Activated naive CD8-positive, alpha-beta T cell (primary cell): ENCODE measurements around the gene ZNF574.

Source experiments
- H3K27ac Mint-ChIP-seq: one replicate; pipeline ENCODE4 v1.8.0; 2021; ENCODE audit warnings: mixed read lengths
- H3K27me3 Mint-ChIP-seq: one replicate; pipeline ENCODE4 v1.8.0; 2021; ENCODE audit warnings: mixed read lengths
- H3K36me3 Mint-ChIP-seq: one replicate; pipeline ENCODE4 v1.8.0; 2021; ENCODE audit warnings: mixed read lengths
- H3K4me1 Mint-ChIP-seq: one replicate; pipeline ENCODE4 v1.8.0; 2021; ENCODE audit warnings: low read depth, mixed read lengths
- H3K4me3 Mint-ChIP-seq: one replicate; pipeline ENCODE4 v1.8.0; 2021; ENCODE audit warnings: mild to moderate bottlenecking, mixed read lengths
- H3K9me3 Mint-ChIP-seq: one replicate; pipeline ENCODE4 v1.8.0; 2021; ENCODE audit warnings: low read depth, mixed read lengths

Gene ZNF574

DNA sequence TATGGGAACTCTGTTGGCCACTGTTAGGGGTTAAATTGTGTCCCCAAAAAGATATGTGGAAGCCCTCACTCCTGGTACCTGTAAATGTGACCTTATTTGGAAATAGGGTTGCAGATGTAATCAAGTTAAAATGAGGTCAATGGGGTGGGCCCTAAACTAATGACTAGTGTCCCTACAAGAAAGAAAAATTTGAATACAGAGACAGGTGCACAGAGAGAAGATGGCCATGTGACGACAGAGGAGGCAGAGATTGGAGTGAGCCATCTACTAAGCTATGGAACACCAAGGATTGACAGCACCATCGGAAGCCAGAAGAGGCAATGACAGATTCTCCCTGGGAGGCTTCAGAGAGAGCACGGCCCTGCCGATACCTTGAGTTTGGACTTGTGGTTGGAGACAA is 39.7 kb downstream of the ZNF574 start:
- H3K27ac Mint-ChIP-seq, result peak overlapping the region; percentile 41
- H3K27me3 Mint-ChIP-seq, result no peaks in the 10 kb centered on the region
- peaks cover 51% of the 10 kb centered on the region for H3K4me1 Mint-ChIP-seq
- H3K9me3 Mint-ChIP-seq, result no peaks in the 10 kb centered on the region
- peaks cover 9% of the 10 kb centered on the region for H3K36me3 Mint-ChIP-seq
- H3K4me3 Mint-ChIP-seq, result no peak overlapping the region

DNA sequence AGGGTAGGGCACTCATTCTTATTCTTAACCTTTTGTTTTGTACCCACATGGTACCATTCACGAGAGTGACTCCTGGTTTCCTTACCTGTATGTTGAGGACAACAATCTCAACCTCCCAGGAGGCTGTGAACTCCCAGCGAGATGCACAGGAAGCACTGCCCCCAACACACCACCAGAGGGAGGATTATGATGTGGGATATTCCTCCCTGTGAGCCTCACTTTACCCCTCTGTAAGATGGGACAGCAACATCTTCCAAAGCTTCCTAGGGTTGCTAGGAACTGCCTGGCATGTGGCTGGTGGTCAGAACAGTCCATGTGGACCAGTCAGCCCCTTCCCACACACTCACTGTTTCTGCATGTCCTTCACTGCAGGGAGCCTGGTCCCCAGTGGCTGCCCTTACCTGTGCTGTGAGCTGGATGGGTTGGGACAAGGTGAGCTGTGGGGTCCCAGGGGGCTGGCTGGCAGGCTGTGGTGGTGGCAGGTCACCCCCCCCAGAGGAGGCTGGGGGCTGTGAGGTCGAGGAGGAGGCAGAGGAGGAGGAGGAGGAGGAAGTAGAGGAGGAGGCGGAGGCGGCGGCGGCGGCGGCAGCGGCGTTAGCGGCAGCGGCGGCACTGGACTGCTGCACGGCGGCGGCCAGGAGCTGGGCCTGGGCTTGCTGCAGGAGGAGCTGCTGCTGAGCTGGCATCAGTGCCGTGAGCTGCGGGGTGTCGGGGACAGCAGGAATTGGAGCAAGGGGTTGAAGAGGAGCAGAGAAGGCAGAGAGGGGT is 40.5 kb downstream of the ZNF574 start:
- Mint-ChIP-seq H3K27me3 (no peaks in the 10 kb centered on the region), H3K27ac (no peak overlapping the region), H3K36me3 (peaks cover 11% of the 10 kb centered on the region), H3K4me1 (peaks cover 52% of the 10 kb centered on the region), H3K4me3 (no peak overlapping the region), H3K9me3 (no peaks in the 10 kb centered on the region)

DNA sequence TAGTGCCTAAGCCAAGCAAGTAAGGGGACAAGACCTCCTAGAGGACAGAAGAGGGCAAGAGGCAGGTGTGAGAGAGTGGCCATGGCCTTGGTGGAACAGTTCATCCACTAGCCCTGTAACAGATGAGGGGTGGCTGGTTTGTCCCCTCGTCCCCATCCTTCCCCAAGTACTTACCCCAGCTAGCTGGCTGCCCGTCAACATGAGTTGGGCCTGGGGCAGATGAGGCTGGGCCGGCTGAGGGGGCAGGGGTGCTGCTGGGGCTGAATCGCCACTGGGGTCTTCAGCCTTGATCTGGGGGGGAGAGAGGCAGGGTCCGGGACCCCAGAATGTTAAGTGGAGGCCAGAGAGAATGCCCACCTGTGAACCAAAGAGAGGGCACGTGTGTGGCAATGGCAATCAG is 41.1 kb downstream of the ZNF574 start:
- Mint-ChIP-seq H3K9me3 (no peaks in the 10 kb centered on the region), H3K27me3 (no peaks in the 10 kb centered on the region), H3K36me3 (peaks cover 11% of the 10 kb centered on the region), H3K4me1 (peaks cover 54% of the 10 kb centered on the region), H3K27ac (no peak overlapping the region), H3K4me3 (no peak overlapping the region)

DNA sequence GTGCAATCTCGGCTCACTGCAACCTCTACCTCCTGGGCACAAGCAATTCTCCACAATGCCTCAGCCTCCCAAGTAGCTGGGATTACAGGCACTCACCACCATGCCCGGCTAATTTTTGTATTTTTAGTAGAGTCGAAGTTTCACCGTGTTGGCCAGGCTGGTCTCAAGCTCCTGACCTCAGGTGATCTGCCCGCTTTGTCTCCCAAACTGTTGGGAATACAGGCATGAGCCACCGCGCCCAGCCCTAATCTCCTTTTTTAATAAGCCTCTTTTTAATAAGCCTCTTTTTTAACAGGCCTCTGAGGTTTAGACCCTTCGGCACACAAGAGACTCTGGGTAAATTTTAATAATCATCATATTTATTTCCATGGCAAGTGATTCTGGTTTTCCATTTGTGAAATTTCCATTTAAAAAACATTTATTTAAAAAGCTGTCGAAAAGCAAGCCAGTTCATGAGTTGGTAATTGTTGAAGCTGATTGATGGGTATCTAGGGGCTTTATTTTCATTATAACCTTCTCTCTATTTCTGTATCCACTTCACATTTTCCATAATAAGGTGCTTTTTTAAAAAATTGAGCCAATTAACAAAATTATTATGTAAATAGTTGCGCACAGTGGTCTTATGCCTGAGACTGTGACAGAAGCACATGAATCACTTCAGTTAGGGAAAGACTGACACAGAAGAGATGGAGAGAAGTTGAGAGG is 44.5 kb downstream of the ZNF574 start:
- peak overlapping the region; percentile 94 for H3K4me3 Mint-ChIP-seq
- peaks cover 14% of the 10 kb centered on the region for H3K36me3 Mint-ChIP-seq
- H3K27me3 Mint-ChIP-seq, result no peaks in the 10 kb centered on the region
- peak overlapping the region; percentile 97 for H3K27ac Mint-ChIP-seq
- peaks cover 62% of the 10 kb centered on the region for H3K4me1 Mint-ChIP-seq
- no peaks in the 10 kb centered on the region for H3K9me3 Mint-ChIP-seq

DNA sequence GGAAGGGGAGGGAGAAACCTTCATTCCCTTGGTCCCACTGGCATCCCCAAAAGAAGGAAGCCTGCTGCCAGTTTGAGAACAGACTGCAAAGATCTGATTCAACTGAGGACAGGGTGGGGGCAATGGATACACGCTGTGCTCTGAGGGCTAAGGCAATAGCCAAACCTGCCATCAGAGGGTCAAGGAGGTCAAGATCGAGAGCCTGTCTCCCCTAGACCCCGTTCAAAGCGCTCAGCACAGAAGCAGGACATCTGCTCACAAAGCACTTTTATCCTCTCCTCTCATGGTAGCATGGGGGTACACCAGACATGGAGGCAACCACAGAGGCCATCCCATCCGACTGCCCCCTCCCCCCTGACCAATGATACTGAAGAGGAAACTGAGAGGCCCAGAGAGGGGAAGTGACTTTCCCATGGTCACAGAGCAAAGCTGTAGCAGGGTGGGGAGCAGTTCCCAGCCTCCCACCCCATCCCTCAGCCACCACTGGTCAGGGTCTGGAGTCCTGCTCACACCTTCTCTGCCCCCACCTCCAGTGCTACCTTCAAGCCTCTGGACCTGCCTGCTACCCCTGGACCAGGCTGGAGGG is 45.2 kb downstream of the ZNF574 start:
- peaks cover 11% of the 10 kb centered on the region for H3K36me3 Mint-ChIP-seq
- H3K9me3 Mint-ChIP-seq, result no peaks in the 10 kb centered on the region
- H3K4me1 Mint-ChIP-seq, result peaks cover 63% of the 10 kb centered on the region
- H3K4me3 Mint-ChIP-seq, result peak overlapping the region; percentile 94
- H3K27ac Mint-ChIP-seq, result peak overlapping the region; percentile 97
- H3K27me3 Mint-ChIP-seq, result no peaks in the 10 kb centered on the region

DNA sequence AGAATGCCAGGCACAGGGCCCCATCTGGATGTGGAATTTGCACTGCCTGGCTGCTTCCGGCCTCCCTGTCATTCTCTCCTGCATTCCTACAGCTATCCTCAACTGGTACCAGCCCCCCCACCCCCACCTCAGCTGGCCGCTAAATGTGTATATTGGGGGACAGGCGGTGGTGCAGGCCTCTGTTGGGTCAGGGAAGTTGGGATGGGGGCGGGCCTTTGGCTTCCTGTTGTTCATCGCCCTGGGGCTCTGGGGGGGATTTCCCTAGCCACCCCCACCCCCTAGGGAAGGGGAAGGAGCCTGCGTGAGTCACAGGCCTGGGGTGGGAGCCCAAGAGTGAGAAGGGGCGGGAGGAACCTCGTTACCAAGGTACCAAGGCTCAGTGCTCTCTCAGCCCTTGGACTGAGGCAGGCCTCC is 45.7 kb downstream of the ZNF574 start:
- peak overlapping the region; percentile 97 for H3K27ac Mint-ChIP-seq
- H3K4me3 Mint-ChIP-seq, result peak overlapping the region; percentile 94
- peaks cover 11% of the 10 kb centered on the region for H3K36me3 Mint-ChIP-seq
- H3K27me3 Mint-ChIP-seq, result no peaks in the 10 kb centered on the region
- H3K9me3 Mint-ChIP-seq, result no peaks in the 10 kb centered on the region
- H3K4me1 Mint-ChIP-seq, result peaks cover 68% of the 10 kb centered on the region

DNA sequence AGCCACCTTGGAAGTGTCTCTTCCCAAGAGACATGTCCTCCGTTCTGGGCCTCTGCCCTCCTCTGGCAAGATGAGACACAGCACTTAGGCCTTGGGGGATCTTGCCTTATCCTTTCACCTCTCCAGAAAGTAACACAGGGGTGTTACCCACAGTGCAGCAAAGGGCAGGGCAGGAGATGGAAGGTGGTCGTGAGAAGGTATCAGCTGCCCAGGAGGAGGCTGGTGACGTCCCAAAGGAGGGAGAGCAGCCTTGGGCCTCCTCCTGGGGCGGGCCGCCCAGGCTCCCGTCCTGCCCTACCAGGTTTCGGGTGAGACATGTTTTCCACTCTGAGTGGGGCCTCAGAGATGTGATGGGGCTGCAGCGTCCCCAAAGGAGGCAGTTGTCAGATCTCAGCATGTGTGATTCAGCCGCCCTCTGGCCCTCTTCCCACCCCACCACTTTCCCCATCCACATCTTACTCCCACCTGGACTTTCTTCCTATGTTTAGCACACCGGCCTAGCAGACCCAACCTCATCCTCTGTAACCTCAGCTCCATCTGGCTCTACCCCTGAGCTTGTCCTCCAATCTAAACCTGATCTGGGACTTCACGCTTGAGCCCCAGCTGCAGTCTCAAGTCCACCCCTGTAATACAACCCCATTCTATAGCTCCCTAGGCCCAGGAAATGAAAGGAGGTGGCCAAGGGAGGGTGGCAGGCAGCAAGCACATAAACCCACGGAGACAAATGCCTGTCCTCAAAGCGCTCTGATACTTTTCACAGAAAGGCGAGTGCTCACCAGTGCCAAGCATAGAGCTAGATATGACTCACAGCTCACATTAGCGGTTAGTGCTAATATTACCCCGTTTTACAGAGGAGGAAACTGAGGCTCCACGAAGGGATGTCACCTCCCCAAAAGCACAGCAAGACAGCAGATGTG is 47.0 kb downstream of the ZNF574 start:
- Mint-ChIP-seq H3K27ac (peak overlapping the region; percentile 99), H3K9me3 (no peaks in the 10 kb centered on the region), H3K36me3 (peaks cover 11% of the 10 kb centered on the region), H3K4me3 (peak overlapping the region; percentile 94), H3K27me3 (no peaks in the 10 kb centered on the region), H3K4me1 (peaks cover 76% of the 10 kb centered on the region)

DNA sequence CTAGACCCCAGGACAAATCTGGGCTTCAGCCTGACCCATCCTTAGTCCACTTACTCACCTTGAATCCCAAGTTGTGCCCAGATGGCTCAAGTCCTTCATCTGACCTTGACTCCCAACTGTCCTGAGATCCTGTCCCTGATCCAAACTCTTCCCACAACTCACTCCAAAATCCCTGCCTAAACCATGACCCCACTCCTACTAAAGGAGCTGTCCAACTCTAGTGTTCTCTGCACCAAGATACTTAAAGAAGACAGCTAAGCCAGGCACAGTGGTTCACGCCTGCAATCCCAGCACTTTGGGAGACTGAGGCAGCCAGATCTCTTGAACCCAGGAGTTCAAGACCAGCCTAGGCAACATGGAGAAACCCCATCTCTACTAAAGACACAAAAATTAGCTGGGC is 47.8 kb downstream of the ZNF574 start:
- Mint-ChIP-seq H3K27ac (peak overlapping the region; percentile 99), H3K4me1 (peaks cover 79% of the 10 kb centered on the region), H3K9me3 (no peaks in the 10 kb centered on the region), H3K27me3 (no peaks in the 10 kb centered on the region), H3K36me3 (peaks cover 11% of the 10 kb centered on the region), H3K4me3 (peak overlapping the region; percentile 94)

DNA sequence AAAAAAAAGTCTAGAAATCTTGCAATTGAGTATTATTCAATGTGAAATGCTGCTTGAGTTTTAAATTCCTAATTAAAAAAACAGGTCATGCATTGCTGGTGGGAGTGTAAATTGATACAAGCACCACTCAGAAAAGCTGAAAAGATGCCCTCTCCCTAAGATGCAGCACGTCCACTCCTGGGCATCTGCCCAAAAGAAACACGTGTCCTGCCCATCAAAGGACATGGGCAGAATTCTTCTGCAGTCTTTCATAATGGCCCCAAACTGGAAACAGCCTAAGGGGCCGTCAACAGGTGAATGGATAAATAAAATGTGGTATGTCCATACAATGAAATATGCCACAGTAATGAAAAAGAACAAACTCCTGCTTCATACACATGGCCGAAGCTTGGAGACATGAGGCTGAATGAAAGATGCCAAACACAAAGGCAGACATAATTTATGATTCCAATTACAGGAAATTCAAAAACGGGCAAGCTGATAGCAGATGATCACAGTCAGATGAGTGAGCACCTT is 48.5 kb downstream of the ZNF574 start:
- Mint-ChIP-seq H3K27ac (peak overlapping the region; percentile 81), H3K4me1 (peaks cover 79% of the 10 kb centered on the region), H3K36me3 (peaks cover 11% of the 10 kb centered on the region), H3K9me3 (no peaks in the 10 kb centered on the region), H3K4me3 (peak overlapping the region; percentile 49), H3K27me3 (no peaks in the 10 kb centered on the region)

DNA sequence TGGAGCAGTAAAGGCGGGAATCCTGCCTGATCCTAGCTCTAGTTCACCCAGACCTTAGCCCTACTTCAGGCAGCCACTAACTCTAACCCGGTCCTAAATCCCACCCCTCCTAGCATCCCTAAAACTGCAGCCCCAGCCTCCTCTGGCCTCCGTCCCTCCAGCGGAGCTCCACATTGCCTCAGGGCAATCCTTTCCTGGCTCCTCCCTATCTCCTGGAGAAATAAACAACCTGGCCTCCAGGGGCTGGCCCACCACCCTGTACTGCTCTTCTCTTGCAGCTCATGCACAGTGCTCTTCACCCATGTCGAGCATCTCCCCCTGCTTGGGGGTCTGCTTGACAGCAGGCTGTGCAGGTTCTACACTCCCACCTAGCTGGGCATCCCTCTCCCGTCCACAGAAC is 49.6 kb downstream of the ZNF574 start:
- H3K27ac Mint-ChIP-seq, result peak overlapping the region; percentile 82
- H3K27me3 Mint-ChIP-seq, result no peaks in the 10 kb centered on the region
- H3K4me3 Mint-ChIP-seq, result peak overlapping the region; percentile 35
- H3K9me3 Mint-ChIP-seq, result no peaks in the 10 kb centered on the region
- H3K4me1 Mint-ChIP-seq, result peaks cover 81% of the 10 kb centered on the region
- peaks cover 16% of the 10 kb centered on the region for H3K36me3 Mint-ChIP-seq

DNA sequence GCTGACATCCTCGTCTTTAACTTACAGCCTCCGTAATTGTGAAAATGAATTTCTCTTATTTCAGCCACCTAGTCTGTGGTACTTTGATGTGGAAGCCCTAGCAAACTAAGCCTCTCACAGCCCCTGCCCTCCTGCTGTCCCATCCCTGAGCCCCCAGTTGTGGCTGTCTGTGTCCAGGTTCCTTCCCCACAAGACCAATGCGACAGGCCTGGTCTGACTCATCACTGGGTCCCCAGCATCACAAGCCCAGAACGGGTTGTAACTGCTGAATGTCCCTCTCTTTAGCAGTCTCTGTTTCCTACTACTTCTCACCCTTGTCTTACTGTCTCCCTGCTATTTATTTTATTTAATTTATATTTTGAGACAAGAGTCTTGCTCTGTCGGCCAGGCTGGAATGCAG is 50.6 kb downstream of the ZNF574 start:
- Mint-ChIP-seq H3K36me3 (peaks cover 15% of the 10 kb centered on the region), H3K27ac (peak overlapping the region; percentile 77), H3K4me1 (peaks cover 80% of the 10 kb centered on the region), H3K9me3 (no peaks in the 10 kb centered on the region), H3K27me3 (no peaks in the 10 kb centered on the region), H3K4me3 (no peak overlapping the region)

DNA sequence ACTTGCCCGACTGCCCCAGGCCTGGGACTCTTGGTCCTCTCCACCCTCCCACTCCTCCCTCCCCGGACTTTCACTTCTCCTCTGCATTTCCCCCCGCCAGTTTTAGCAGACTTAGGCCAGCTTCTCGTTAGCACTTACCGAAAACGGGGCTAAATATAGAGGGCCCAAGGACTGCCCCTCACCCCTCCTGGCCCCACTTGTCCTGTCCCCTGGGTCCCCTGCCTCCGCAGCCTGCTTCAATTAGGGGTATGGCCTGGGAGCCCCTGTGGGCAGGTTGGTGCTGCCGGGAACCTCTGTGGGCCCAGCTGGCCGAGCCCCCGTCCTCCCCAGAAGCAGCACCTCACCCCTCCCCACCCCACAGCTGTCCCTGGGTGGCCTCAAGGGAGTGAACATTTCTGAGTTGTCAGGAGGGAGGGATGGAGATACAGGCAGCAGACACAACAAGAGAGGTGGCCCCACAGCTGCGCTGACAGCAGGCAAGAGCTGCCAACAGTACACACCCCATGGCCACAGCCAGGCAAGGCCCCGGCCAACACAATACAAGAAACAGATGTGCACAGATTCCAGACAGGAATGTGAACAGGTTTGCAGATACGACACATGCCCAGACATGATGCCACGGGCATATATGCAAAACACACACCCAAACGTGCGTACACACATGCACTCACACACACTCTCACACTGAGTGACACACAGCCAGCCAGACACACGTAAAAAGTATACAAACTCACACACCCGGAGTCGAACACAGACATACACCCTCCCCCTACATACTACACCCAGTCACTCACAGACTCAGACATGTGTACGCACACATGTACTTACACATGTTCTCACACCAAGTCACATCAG is 53.7 kb downstream of the ZNF574 start:
- no peaks in the 10 kb centered on the region for H3K9me3 Mint-ChIP-seq
- peaks cover 75% of the 10 kb centered on the region for H3K4me1 Mint-ChIP-seq
- H3K36me3 Mint-ChIP-seq, result peaks cover 7% of the 10 kb centered on the region
- H3K4me3 Mint-ChIP-seq, result peak overlapping the region; percentile 90
- peak overlapping the region; percentile 92 for H3K27ac Mint-ChIP-seq
- no peaks in the 10 kb centered on the region for H3K27me3 Mint-ChIP-seq

DNA sequence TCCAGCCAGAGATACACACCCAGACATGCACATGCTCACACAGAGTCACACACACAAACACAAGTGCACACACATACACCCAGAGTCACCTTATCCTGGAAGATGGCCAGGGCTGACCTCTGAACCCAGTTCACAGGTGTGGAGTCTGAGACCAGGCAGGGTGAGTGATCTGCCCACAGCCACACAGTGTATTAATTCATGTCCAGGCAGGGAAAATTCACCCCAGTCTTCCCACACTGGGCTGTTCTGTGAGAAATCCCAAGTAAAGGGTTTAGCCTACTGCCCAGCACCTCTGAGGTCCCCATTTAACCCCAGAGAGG is 54.2 kb downstream of the ZNF574 start:
- H3K4me1 Mint-ChIP-seq, result peaks cover 73% of the 10 kb centered on the region

More for the DNA sequence above, 54.2 kb downstream of the ZNF574 start:
- H3K9me3 Mint-ChIP-seq, result no peaks in the 10 kb centered on the region
- peak overlapping the region; percentile 90 for H3K4me3 Mint-ChIP-seq
- peak overlapping the region; percentile 92 for H3K27ac Mint-ChIP-seq
- peaks cover 6% of the 10 kb centered on the region for H3K36me3 Mint-ChIP-seq
- no peaks in the 10 kb centered on the region for H3K27me3 Mint-ChIP-seq
